Activated naive CD4-positive, alpha-beta T cell treated with anti-CD3 and anti-CD28 coated beads, Interleukin-2, amount 50 U/mL, for 72 hours (primary cell): ENCODE results near the gene MEOX2. TPM values are rescaled to one million over a fixed set of nuclear protein-coding genes. Genes with fewer than 3 reads are reported as not detected.

Source experiments
- ATAC-seq, 2 donors: fragments of 150-1000 bp; cut with Tn5 transposase; 2 replicates each; pipeline ENCODE4 v1.10.0; 2021; ENCODE audit warnings: mild to moderate bottlenecking in 2 of 2, moderate library complexity in 2 of 2
- DNase-seq, 2 donors: peaks; one replicate each; pipeline ENCODE4 v3.0.0; 2021 to 2022; ENCODE audit warnings: low spot score in 2 of 2
- H3K27ac Mint-ChIP-seq, 2 donors: one replicate each; pipeline ENCODE4 v1.8.0; 2022; ENCODE audit warnings: mild to moderate bottlenecking in 2 of 2, mixed read lengths in 2 of 2
- H3K36me3 Mint-ChIP-seq, 2 donors: one replicate each; pipeline ENCODE4 v1.8.0; 2022; ENCODE audit warnings: mixed read lengths in 2 of 2
- H3K9me3 Mint-ChIP-seq, 2 donors: one replicate each; pipeline ENCODE4 v1.8.0; 2022; ENCODE audit warnings: mixed read lengths in 2 of 2
- total RNA-seq, 2 donors: library from RNA; stranded (reverse); gene quantifications; one replicate each; pipeline ENCODE4 v1.2.3, GENCODE V29; 2022

Gene MEOX2
- total RNA-seq, 2 donors from 2014 or later, result not detected

DNA sequence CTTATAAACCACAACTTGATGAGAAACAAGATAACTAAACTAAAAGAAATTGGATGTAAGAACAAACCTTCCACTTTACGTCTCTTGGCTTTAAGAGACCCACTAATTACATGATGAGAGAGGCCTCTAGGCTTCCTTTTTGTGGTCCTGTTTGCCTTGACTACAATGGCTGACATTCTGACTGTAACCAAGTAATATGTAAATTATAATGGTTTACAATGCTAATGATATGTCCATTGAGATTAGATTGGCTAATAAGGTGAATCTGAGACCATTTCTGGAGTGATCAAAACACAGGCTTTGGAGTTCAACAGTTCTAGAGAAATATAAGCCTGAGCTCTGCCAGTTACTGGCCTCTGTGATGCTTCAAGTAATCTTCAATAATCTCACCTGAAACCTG is 85.3 kb downstream of the MEOX2 start:
- DNase-seq, result no peak
- H3K9me3 Mint-ChIP-seq, result peaks cover 4 to 8% of the 10 kb centered on the region in 2 donors
- H3K27ac Mint-ChIP-seq, result no peak overlapping the region
- H3K36me3 Mint-ChIP-seq, result no peaks in the 10 kb centered on the region
- no peak for ATAC-seq

DNA sequence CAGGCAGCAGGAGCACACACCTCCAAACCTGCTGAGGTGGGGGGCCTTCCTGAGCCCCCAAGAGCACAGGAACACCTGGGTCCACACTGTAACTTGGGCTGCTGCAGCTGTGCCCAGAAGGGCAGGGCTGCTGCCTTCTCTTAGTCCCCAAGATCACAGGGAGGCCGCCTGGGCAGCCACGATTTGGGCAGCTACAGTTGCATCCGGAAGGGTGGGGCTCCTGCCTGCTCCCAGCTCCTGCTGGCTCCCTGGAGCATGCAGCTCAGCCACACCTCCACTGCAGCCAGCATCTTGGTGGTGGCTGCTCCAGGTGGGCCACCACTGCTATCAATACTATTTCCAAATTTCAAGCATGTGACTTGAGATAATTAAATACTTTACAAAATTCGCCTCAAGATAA is 86.2 kb downstream of the MEOX2 start:
- ATAC-seq, result no peak
- no peaks in the 10 kb centered on the region for H3K36me3 Mint-ChIP-seq
- H3K27ac Mint-ChIP-seq, result no peak overlapping the region
- peaks cover 4 to 8% of the 10 kb centered on the region in 2 donors for H3K9me3 Mint-ChIP-seq
- DNase-seq, result no peak

DNA sequence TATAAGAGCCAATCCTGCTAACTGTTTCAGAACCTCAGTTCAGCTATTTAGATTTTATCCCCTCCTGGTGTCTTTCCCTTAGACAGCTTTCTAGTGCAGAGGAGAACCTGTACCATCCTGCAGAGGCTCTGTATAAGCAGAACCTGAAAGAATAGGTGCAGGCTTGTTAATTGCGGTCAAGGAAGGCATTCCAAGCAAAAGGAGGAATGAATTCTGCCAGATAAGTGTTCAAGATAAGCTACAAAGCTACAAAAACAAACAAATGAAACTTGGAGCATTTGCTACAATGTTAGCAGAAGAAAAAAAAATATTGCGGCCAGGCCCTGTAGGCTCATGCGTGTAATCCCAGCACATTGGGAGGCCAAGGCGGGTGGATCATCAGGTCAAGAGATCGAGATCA is 92.0 kb downstream of the MEOX2 start:
- ATAC-seq, result no peak
- no peak for DNase-seq
- peaks cover 9 to 15% of the 10 kb centered on the region in 2 donors for H3K9me3 Mint-ChIP-seq
- no peak overlapping the region for H3K27ac Mint-ChIP-seq
- H3K36me3 Mint-ChIP-seq, result peaks cover 0 to 5% of the 10 kb centered on the region in 2 donors

DNA sequence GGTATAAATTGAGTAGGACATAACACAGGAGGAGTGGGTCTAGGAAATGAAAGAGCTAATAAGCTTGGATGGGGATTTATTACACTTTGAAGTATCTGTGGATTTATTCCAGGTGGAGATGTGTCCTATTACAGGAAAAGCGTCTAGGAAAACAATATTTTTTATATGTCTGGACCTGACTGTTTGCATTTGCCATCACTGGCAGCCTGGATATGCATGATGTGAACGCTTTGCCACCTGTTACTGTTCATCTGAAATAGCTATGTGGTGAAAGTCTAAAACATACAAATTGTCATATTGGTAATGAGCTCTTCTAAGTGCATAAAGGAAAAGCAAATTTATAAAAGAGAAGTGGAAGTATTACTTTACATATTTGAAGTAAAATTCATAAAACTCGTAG is 93.1 kb downstream of the MEOX2 start:
- no peak for DNase-seq
- Mint-ChIP-seq H3K27ac (no peak overlapping the region), H3K9me3 (peaks cover 14 to 18% of the 10 kb centered on the region in 2 donors), H3K36me3 (peaks cover 0 to 6% of the 10 kb centered on the region in 2 donors)
- ATAC-seq, result no peak

DNA sequence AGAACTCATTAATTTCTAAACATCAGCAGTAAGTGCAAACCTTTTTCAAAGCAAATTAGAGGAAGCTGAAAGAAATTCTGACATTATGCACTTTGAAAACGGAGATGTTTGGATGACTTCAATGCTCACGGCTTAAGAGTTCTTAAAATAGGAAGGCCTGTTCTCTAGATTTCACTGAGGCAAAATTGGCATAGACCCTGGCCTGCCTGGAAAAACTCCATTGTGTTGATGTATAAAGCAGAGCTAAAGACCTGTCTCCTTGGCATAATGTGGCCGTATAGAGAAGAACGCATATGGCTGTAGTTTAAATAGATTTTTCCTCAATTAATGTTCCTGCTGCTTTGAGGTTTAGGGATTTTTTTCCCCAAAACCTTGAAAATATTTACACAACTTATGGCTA is 100.2 kb downstream of the MEOX2 start:
- no peak overlapping the region for H3K27ac Mint-ChIP-seq
- ATAC-seq, result no peak
- no peak for DNase-seq
- H3K9me3 Mint-ChIP-seq, result peaks cover 20% of the 10 kb centered on the region in 2 donors
- peaks cover 0 to 14% of the 10 kb centered on the region in 2 donors for H3K36me3 Mint-ChIP-seq

DNA sequence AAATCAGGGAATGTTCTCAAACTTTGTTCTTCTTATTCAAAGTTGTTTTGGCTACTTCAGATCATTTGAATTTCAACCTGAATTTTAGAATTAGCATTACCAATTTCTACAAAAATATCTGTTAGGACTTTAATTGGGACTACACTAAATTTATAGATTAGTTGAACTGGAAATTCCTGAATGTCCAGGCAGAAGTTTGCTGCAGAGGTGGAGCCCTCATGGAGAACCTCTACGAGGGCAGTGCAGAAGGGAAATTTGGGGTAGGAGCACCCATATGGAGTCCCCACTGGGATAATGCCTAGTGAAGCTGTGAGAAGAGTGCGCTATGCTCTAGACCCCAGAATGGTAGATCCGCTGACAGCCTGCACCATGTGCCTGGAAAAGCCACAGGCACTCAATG is 101.9 kb downstream of the MEOX2 start:
- DNase-seq, result no peak
- no peak overlapping the region for H3K27ac Mint-ChIP-seq
- H3K9me3 Mint-ChIP-seq, result peaks cover 20% of the 10 kb centered on the region in 2 donors

DNA sequence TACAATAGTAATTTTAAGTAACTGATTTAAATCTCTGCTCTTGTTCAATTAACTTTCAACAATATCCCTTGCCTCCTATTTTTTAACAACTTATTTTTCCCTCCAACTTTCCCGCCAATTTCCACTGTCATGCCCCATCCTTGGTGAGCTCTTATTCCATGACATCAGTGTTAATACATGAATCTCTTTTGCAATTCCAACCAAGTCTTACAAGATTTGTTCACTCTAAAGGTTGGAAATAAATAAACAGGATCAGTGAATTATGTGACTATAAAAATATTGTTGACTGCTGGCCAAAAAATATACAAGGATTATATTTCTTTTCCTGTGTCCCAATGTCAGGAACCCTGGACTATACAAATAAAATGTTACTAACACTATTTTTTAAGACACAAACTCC is 103.7 kb downstream of the MEOX2 start:
- peaks cover 12 to 15% of the 10 kb centered on the region in 2 donors for H3K9me3 Mint-ChIP-seq
- no peak overlapping the region for H3K27ac Mint-ChIP-seq
- ATAC-seq (no peak), DNase-seq (no peak)
- H3K36me3 Mint-ChIP-seq, result peaks cover 0 to 9% of the 10 kb centered on the region in 2 donors

More for the DNA sequence above, 101.9 kb downstream of the MEOX2 start:
- no peak for ATAC-seq
- peaks cover 0 to 14% of the 10 kb centered on the region in 2 donors for H3K36me3 Mint-ChIP-seq

DNA sequence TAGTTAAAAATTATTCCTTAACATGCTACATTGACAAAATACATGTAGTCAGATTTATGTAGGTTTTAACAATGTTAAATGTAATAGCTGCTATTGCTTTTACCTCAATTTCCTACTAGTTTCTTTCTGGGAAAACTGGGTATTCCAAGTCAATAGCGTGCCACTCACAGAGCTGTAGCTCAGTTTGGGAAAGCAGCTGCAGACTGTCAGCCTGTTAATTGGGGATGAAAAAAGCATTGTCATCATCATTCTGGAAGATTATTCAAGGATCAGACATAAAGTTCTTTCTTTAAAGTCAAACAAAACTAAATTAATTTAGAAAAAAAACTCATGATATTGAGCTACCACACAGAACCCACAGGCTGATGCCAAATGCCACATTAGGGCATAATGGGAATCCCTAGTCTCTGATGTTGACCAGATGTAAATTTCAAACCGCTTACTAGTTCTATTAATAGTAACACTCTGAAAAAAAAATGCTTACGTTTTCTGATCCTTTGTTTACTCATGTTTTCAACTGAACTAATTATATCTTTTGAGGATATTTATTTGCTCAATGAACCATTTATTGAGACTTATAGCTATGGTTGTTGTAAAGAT is 105.0 kb downstream of the MEOX2 start:
- ATAC-seq (no peak), DNase-seq (no peak)
- Mint-ChIP-seq H3K9me3 (peaks cover 17 to 19% of the 10 kb centered on the region in 2 donors), H3K36me3 (peaks cover 0 to 9% of the 10 kb centered on the region in 2 donors), H3K27ac (no peak overlapping the region)

DNA sequence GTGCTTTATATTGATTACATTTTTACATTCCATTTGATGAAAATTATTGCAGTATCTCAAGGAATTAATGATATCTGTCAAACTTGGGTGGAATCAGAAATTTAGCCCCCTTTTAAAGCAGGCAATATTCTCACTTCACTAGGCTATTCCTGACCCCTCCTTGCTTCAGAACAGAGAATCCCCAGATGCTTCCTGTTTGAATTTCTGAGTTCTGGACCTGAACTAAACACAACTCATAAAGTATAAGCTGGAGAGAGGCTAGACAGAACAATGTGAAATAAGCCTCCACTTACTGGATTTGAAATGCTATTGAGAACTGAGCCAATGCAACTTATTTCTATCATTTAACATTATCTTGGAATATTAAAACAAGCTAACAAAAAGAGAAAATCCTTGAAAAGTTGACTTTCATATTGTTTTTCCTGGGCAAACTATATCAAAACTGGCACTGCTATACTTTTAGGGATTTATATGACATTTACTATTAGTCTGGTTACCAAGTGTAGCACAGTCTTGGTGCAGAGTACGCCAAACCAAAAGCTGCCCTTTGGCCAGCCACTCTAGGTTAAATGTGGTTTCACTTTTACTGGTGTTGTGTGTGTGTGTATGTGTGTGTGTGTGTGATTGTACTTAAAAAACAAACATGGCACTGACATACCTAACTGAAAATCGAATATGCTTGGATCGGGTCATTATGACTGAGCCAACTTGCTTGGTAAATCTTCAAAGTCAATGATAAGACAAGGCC is 105.7 kb downstream of the MEOX2 start:
- H3K9me3 Mint-ChIP-seq, result peaks cover 17 to 19% of the 10 kb centered on the region in 2 donors
- ATAC-seq (no peak), DNase-seq (no peak)
- H3K27ac Mint-ChIP-seq, result no peak overlapping the region
- peaks cover 0 to 9% of the 10 kb centered on the region in 2 donors for H3K36me3 Mint-ChIP-seq

DNA sequence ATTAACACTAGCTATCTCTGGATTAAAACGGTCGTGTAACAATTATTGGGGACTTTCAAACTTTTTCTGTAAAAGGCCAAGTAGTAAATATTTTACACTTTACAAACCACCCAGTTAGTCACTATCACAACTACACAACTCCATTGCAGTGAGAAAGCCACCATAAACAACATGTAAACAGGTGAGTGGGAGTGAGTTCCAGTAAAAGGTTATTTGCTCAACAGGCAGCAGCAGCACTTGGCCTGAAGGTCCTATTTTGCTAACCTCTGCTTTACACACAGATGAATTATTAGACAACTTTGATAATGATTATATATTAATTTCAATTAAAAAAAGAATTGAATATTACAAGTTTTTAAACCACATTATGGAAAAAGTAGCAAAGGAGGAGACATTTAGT is 108.9 kb downstream of the MEOX2 start:
- Mint-ChIP-seq H3K9me3 (peaks cover 16 to 17% of the 10 kb centered on the region in 2 donors), H3K27ac (no peak overlapping the region), H3K36me3 (no peaks in the 10 kb centered on the region)
- DNase-seq (no peak), ATAC-seq (no peak)

DNA sequence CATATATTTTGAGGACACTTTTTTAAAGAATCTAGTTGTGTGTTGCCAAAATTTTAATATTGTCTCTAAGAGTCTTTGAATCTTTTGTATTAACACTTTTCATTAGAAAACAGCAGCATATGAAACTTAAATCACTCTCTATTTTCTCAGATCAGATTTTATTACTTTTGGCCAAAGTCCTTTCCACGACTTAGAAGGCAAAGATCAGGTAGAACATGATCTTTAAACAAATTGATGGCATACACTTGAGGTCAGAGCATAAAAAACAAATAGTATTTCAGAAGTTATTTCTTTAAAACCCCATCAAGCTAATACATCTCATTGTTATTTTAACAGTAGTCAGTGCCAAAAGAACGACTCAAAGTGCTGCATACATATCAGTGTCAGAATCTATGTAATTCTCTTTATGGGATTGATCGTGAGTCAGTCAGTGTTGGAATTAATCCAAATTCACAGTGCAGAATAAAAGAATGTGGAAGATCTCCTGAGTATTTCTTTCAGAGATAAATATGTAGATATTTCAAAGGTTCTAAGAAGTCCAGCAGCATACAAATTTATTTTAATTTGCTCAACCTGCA is 115.1 kb downstream of the MEOX2 start:
- Mint-ChIP-seq H3K9me3 (peaks cover 16 to 23% of the 10 kb centered on the region in 2 donors), H3K36me3 (no peaks in the 10 kb centered on the region), H3K27ac (no peak overlapping the region)
- DNase-seq, result no peak
- ATAC-seq, result no peak

DNA sequence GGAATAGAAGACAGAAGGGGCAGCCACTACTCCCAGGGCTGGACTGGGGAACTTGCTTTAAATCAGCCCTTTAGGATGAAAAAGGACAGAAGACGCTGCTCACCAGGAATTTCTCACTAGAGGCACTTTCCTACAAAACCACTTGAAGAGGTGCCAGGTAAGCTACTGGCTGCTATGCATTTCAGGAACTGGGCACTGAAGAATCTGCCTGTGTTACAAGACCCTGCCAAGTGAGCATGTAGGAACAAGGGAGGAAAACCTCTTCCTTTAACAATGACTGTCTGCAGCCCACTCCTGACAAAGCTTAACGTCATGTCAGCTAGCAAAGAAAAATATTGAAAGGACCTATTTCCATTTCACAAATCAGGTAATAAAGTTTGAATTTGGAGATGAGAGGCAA is 118.8 kb downstream of the MEOX2 start:
- Mint-ChIP-seq H3K27ac (no peak overlapping the region), H3K9me3 (peaks cover 8 to 14% of the 10 kb centered on the region in 2 donors), H3K36me3 (no peaks in the 10 kb centered on the region)
- no peak for DNase-seq
- no peak for ATAC-seq

DNA sequence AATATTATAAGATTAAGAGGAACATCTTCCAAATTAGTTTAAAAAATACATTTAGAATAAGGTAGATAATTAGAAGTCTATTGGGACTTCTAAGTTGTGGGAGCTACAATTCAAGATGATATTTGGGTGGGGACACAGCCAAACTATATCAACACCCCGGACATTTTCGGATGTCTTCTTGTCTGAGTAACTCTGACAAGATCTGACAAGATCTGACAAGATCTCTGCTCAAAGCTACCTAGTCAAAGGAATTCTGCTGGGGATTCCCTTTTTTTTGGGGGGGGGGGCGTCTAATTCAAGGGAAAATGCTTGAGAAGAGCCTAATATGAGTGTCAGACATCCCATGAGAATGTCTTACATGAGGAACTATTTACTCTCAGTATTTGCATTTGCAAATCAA is 119.4 kb downstream of the MEOX2 start:
- no peak for ATAC-seq
- peaks cover 8 to 11% of the 10 kb centered on the region in 2 donors for H3K9me3 Mint-ChIP-seq
- no peak for DNase-seq

DNA sequence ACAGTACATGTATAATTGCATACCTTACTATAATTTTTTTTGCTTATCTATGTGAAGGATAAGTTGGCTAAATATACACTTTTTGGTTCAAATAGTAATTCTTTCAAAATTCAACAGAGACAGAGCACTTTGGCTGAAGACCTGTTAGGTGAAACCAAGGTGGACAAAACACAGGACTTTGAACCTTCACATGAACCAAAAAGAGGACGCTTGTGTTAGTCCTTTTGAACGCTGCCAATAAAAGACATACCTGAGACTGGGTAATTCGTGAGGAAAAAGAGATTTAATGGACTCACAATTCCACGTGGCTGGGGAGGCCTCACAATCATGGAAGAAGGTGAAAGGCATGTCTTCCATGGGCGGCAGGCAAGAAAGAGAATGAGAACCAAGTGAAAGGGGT is 120.0 kb downstream of the MEOX2 start:
- ATAC-seq (no peak), DNase-seq (no peak)
- Mint-ChIP-seq H3K9me3 (peaks cover 8% of the 10 kb centered on the region in 2 donors), H3K36me3 (no peaks in the 10 kb centered on the region), H3K27ac (no peak overlapping the region)

More for the DNA sequence above, 119.4 kb downstream of the MEOX2 start:
- H3K27ac Mint-ChIP-seq, result no peak overlapping the region
- H3K36me3 Mint-ChIP-seq, result no peaks in the 10 kb centered on the region

DNA sequence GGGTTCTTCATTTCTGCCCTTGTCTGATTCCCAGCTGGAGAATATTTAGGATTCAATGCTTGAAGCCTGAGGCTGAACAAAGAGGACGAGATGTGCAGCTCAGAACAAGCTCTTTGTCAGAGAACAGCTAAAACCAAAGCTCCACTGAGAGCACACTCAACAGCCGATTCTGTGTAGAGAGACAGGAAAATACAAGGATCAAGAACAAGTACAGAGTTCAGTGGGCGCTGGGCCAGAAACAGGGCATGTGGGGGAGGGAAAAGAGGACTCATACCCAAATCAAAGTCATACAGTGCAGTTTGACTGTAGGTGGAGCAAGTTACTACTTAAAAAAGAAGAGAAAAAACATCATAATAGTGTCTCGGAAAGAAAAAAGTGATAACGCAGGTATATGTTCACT is 124.6 kb downstream of the MEOX2 start, which contains the start of gene AGMO:
TSS of gene AGMO (minus strand) at position 181 of the 400 bp plus-strand sequence.
- Mint-ChIP-seq H3K36me3 (no peaks in the 10 kb centered on the region), H3K27ac (no peak within 1 kb of the TSS), H3K9me3 (peaks cover 0 to 11% of the 10 kb centered on the region in 2 donors)
- DNase-seq (no peak), ATAC-seq (no peak)
